Psoas muscle (tissue), 8 donors: ENCODE data around the gene GRID1. TPM values are rescaled to one million over a fixed set of nuclear protein-coding genes. Genes with fewer than 3 reads are reported as not detected.

Source experiments
- ATAC-seq, 4 donors: fragments of 200-7000 bp; cut with Tn5 transposase; one replicate each; pipeline ENCODE4 v1.9.1; 2020; ENCODE audit warnings: moderate library complexity in 3 of 4, mild to moderate bottlenecking in 2 of 4
- DNase-seq, 2 donors: peaks; one replicate each; pipeline ENCODE4 v3.0.0-alpha.2; 2020
- H3K27ac ChIP-seq: fragments of 200-600 bp; one replicate; pipeline ENCODE4 v1.8.0; 2022
- H3K27me3 ChIP-seq, 3 donors: fragments of 200-600 bp in 1 of 3; one replicate each; pipeline versions ENCODE4 v1.6.1 to v1.8.0; 2013 to 2022; ENCODE audit warnings: low read length in 2 of 3, mild to moderate bottlenecking in 2 of 3, moderate library complexity in 1 of 3; ENCODE audit not compliant: insufficient read depth in 3 of 3
- H3K36me3 ChIP-seq, 2 donors: fragments of 200-600 bp in 1 of 2; one replicate each; pipeline versions ENCODE4 v1.6.1 to v1.8.0; 2013 to 2022; ENCODE audit warnings: low read depth in 1 of 2, mild to moderate bottlenecking in 1 of 2, moderate library complexity in 1 of 2; ENCODE audit not compliant: insufficient read depth in 1 of 2
- H3K4me1 ChIP-seq: fragments of 200-600 bp; one replicate; pipeline ENCODE4 v1.8.0; 2022
- H3K4me3 ChIP-seq: fragments of 200-600 bp; one replicate; pipeline ENCODE4 v1.8.0; 2022; ENCODE audit warnings: mild to moderate bottlenecking
- H3K9me3 ChIP-seq: fragments of 200-600 bp; one replicate; pipeline ENCODE4 v1.8.0; 2022
- WGBS, 3 donors: extraction: QIAGEN DNeasy Blood & Tissue Kit; methylation state at CpG; one replicate each; pipeline versions ENCODE4 v1.1.6 to v1.1.7; 2013; 5-methylcytosine and 5-hydroxymethylcytosine counted together
- intact Hi-C, 2 donors: fragments of 100-400 bp; cut with DNase I; formaldehyde crosslinking; loops; one replicate each; pipeline versions ENCODE4 v1.11.0 to v1.14.2; 2022
- polyA plus RNA-seq, 3 donors: library from polyadenylated mRNA; stranded (reverse); fragments of 200-250 nt; gene quantifications; one replicate each; pipeline ENCODE4 v1.2.3, GENCODE V29; 2013
- total RNA-seq, 4 donors: library from RNA; stranded (reverse); fragmentation: NEBNext Ultra II Directional in 2 of 4; extraction: Animal tissue kit (Norgen Biotek cat#: 25700) in 2 of 4; gene quantifications; one replicate each; pipeline versions ENCODE4 v1.2.1 to v1.2.4, GENCODE V29; 2021 to 2023
- TF ChIP-seq, protein P1 (sequence below): fragments of 200-600 bp; IDR thresholded peaks from one replicate; pipeline ENCODE4 v1.8.0; 2022; ENCODE audit warnings: antibody characterized with exemption
- donor health status: healthy with polysubstance abuse.
- donor health status: DM: no; HTN: no; CAD: no; lungs with moderate emphysema.
- donor health status: Bipolar disorder and iron deficiency.
- donor health status: healthy.
- donor health status: DM: yes; HTN: yes; CAD: no.
- donor health status: DM: no; HTN: no; CAD: no.
- donor health status: DM: no; HTN: no; CAD: no.
- donor health status: DM: yes; HTN: yes; CAD: no.

The GRID1 gene
- total and polyA plus RNA-seq, 7 donors = 0.17 to 0.56 (median 0.24) TPM

DNA sequence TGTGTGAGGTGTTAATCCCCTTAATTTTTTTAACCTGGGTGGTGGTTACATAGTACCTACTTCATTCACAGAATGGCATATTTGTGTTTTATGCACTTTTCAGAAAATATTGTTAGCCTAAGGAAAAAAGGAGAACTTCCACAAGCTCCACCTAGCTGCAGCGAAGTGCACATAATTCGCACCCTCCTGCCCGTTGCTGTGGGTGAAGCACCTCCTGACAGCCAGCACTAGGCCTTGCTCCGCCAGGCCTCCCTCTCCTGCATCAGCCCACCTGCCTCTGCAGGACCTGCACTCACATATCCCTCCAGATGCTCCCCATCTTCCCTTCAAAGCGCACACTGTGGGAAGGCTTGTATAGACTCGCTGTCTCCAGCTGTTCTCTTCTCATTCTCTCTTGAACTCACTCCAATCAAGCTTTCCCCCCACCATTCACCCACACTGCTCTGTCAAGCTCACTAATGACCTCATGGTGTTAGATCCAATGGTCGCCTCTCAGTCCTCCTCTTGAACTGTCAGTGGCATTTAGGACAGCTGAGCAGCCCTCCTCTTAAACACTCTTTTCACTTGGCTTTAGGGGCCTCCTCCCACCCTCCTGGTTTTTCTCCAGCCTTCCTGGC, 20.7 kb upstream of the GRID1 start:
- TF ChIP-seq, protein P1, sequence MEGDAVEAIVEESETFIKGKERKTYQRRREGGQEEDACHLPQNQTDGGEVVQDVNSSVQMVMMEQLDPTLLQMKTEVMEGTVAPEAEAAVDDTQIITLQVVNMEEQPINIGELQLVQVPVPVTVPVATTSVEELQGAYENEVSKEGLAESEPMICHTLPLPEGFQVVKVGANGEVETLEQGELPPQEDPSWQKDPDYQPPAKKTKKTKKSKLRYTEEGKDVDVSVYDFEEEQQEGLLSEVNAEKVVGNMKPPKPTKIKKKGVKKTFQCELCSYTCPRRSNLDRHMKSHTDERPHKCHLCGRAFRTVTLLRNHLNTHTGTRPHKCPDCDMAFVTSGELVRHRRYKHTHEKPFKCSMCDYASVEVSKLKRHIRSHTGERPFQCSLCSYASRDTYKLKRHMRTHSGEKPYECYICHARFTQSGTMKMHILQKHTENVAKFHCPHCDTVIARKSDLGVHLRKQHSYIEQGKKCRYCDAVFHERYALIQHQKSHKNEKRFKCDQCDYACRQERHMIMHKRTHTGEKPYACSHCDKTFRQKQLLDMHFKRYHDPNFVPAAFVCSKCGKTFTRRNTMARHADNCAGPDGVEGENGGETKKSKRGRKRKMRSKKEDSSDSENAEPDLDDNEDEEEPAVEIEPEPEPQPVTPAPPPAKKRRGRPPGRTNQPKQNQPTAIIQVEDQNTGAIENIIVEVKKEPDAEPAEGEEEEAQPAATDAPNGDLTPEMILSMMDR = no peak
- Histone ChIP-seq H3K9me3 (no peaks in the 10 kb centered on the region), H3K27ac (no peak overlapping the region), H3K4me3 (no peak overlapping the region), H3K27me3 (peaks cover 0 to 35% (median 14%) of the 10 kb centered on the region in 3 donors), H3K4me1 (peaks cover 3% of the 10 kb centered on the region), H3K36me3 (no peaks in the 10 kb centered on the region)
- no peak for DNase-seq
- WGBS, 3 donors = 57 to 62% (median 59%) methylated on average over 7 of the region's 7 CpGs
- intact Hi-C loops = no loop called here
- ATAC-seq = no peak

DNA sequence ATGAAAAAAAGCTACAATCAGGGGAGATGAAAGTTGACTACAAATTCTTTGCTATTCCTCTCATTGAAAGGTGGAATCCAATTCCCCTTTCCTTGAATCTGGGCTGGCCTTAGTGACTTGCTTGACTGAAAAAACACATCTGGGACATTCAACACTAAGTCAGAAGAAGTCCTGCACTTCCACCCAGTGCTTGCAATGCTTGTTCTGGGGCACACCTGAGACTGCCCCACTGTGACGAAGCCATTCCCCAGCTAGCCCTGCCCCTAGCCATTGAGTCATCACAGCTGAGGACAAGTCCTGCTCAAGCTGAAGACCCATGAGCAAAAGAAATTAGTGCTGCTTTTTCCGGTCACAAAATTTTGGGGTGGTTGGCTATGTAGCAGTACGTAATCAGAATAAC, 19.2 kb upstream of the GRID1 start:
- intact Hi-C loops = no loop called here
- H3K4me3 ChIP-seq = no peak overlapping the region
- no peak overlapping the region for H3K27ac ChIP-seq
- H3K9me3 ChIP-seq = no peaks in the 10 kb centered on the region
- H3K4me1 ChIP-seq = peaks cover 3% of the 10 kb centered on the region
- H3K27me3 ChIP-seq = peaks cover 3 to 40% (median 11%) of the 10 kb centered on the region in 3 donors
- ATAC-seq = no peak
- DNase-seq = no peak
- H3K36me3 ChIP-seq = no peaks in the 10 kb centered on the region
- TF ChIP-seq, protein P1 = no peak
- 85 to 89% (median 87%) methylated on average over 3 of the region's 3 CpGs for WGBS, 3 donors

DNA sequence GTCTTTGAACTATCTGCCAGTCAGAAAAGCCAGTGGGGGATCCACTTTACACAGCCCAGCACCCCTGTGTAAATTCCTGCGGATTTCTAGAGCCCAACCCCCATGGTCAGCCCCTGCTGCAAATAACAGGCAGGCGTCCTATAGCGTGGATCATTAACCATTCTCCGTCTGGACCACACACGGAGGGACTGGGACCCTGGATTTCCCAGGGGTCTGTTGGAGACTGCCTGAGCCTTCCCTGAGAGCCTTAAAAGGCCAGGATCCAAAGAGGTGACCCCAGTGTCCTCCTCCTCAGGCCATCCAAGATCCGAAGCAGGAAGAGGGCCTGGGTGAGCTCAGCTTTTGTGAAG, 11.2 kb upstream of the GRID1 start:
- Histone ChIP-seq H3K4me3 (no peak overlapping the region), H3K27ac (no peak overlapping the region), H3K36me3 (no peaks in the 10 kb centered on the region), H3K9me3 (no peaks in the 10 kb centered on the region), H3K4me1 (peaks cover 3% of the 10 kb centered on the region), H3K27me3 (peaks cover 0 to 37% (median 3%) of the 10 kb centered on the region in 3 donors)
- DNase-seq = no peak
- intact Hi-C loops = loop anchor here (2.0 to 5.0 kb wide), 4 partner anchors 383 to 1835 kb away; no protein-coding TSS in a partner anchor
- TF ChIP-seq, protein P1 = no peak
- WGBS, 3 donors = 18 to 22% (median 19%) methylated on average over 6 of the region's 6 CpGs
- no peak for ATAC-seq

DNA sequence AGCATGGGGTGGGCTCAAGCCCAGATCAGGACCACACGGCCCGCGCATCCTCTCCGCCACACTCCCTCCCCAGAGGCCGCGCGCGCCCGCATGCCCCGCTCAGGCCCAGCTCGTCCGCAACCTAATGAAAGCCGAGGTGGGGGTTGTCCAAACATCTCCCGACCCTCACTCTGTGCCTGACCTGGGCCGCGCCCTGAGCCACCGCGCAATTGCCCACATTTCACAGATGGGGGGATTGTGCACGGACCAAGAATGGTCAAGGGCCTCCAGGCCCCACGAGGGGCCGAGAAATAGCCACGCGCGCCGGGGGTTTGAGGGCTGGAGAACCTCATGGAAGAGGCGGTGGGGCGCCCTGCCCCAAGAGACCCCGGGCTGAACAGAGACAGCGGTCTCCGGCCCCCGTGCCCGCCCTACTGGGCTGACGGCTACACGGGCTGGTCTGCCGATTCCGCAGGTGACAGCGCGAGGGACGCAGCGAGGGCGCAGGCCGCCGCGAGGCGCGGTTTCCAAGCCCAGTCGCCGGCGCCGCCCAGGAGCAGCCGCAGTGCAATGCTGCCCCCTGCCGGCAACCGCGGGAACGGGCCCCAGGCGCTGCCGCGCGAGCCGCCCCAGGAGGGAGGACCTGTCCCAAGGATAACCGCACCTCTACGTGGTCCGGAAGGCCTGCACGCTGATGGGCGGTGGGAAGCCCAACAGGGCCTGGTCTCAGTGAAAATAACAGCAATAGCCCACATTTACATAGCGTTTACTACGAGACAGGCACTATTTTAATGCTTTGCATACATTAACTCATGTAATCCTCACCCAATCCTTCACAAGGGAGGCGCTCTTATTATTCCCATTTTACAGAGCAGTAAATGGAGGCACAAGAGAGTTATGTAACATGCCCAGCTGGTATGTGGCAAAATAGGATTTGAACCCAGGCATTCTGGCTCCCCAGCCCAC, 10.5 kb upstream of the GRID1 start:
- H3K4me3 ChIP-seq = peak overlapping the region; percentile 52
- H3K27me3 ChIP-seq = peaks cover 0 to 37% (median 3%) of the 10 kb centered on the region in 3 donors
- no peaks in the 10 kb centered on the region for H3K36me3 ChIP-seq
- DNase-seq = peak; percentile 72 to 84
- H3K27ac ChIP-seq = no peak overlapping the region
- TF ChIP-seq, protein P1 = peak; percentile 100
- peak; percentile 95 to 99 (median 96) for ATAC-seq
- peaks cover 3% of the 10 kb centered on the region for H3K4me1 ChIP-seq
- H3K9me3 ChIP-seq = no peaks in the 10 kb centered on the region
- 12 to 15% (median 13%) methylated on average over 63 to 68 of the region's 68 CpGs for WGBS, 3 donors
- intact Hi-C loops = loop anchor here (2.0 to 5.0 kb wide), 4 partner anchors 382 to 1835 kb away; no protein-coding TSS in a partner anchor
